NCI-H526 (cell line): ENCODE data around the gene ZC2HC1B.
A peak's percentile ranks its signal among the peaks of the same experiment; 100 is the strongest.
"Not testable (repeated sequence)": the region's sequence is repeated elsewhere in the genome, so short reads cannot be mapped to it uniquely, and the experiment has no call there.

ENCODE experiments used
- DNase-seq, 2 experiments: peaks; one replicate each; lab custom pipeline; 2025; lab: John Stamatoyannopoulos, UW

ZC2HC1B gene

GRCh38 chr6:143864234-143864633 lies at the start of gene ZC2HC1B:
TSS of gene ZC2HC1B (plus strand) at chr6:143864474. CDS start at chr6:143864540, 66 bp downstream.
- no peak for DNase-seq

GRCh38 chr6:143817621-143818020 lies 46.7 kb upstream of the ZC2HC1B start:
- DNase-seq: no peak

GRCh38 chr6:143821359-143821758 lies 42.9 kb upstream of the ZC2HC1B start:
- DNase-seq: no peak

GRCh38 chr6:143822584-143823024 lies 41.7 kb upstream of the ZC2HC1B start:
- no peak for DNase-seq

GRCh38 chr6:143823548-143823947 lies 40.7 kb upstream of the ZC2HC1B start:
- DNase-seq: no peak

- DNase-seq: no peak
Measured at GRCh38 chr6:143828572-143828971, 35.7 kb upstream of the ZC2HC1B start.

- no peak for DNase-seq
Measured at GRCh38 chr6:143836150-143836549, 28.1 kb upstream of the ZC2HC1B start.

- DNase-seq: no peak
Measured at GRCh38 chr6:143838395-143838794, 25.9 kb upstream of the ZC2HC1B start.

- DNase-seq: no peak
Measured at GRCh38 chr6:143839196-143839595, 25.1 kb upstream of the ZC2HC1B start.

GRCh38 chr6:143840595-143841265 lies 23.5 kb upstream of the ZC2HC1B start:
- no peak for DNase-seq

- DNase-seq: no peak
Measured at GRCh38 chr6:143842461-143842901, 21.8 kb upstream of the ZC2HC1B start.

- peak; percentile 89 to 97 for DNase-seq
Measured at GRCh38 chr6:143842902-143843676, 21.2 kb upstream of the ZC2HC1B start, which contains the start of gene LTV1. TSS of gene LTV1 (plus strand) at chr6:143843338. CDS start at chr6:143843478, 140 bp downstream.

- DNase-seq: peak in 1 of 2 experiments; percentile 42
Measured at GRCh38 chr6:143843677-143843999, 20.6 kb upstream of the ZC2HC1B start.

GRCh38 chr6:143844006-143844405 lies 20.3 kb upstream of the ZC2HC1B start:
- no peak for DNase-seq

- DNase-seq: no peak
Measured at GRCh38 chr6:143845033-143845432, 19.2 kb upstream of the ZC2HC1B start.

- not testable (repeated sequence) for DNase-seq
Measured at GRCh38 chr6:143851706-143852105, 12.6 kb upstream of the ZC2HC1B start.

GRCh38 chr6:143855057-143855456 lies 9.2 kb upstream of the ZC2HC1B start:
- not testable (repeated sequence) for DNase-seq

- DNase-seq: not testable (repeated sequence)
Measured at GRCh38 chr6:143856762-143857161, 7.5 kb upstream of the ZC2HC1B start.

GRCh38 chr6:143857651-143858050 lies 6.6 kb upstream of the ZC2HC1B start:
- no peak for DNase-seq

GRCh38 chr6:143859891-143860660 lies 4.2 kb upstream of the ZC2HC1B start:
- no peak for DNase-seq

- DNase-seq: no peak
Measured at GRCh38 chr6:143863771-143864170, 503 bp upstream of the ZC2HC1B start.

- DNase-seq: no peak
Measured at GRCh38 chr6:143867236-143867635, 3.0 kb downstream of the ZC2HC1B start.
